ENCODE data around the gene COPS7A. TPM values are rescaled to one million over a fixed set of nuclear protein-coding genes. Genes with fewer than 3 reads are reported as not detected.
A peak's percentile ranks its signal among the peaks of the same experiment; 100 is the strongest.

The COPS7A gene
- total and polyA plus RNA-seq, 9 of the 15 experiments (the other 6 are each of a cell fraction or from before 2014, with no cell fraction given) = 12.7 to 36.0 (median 24.3) TPM

DNA sequence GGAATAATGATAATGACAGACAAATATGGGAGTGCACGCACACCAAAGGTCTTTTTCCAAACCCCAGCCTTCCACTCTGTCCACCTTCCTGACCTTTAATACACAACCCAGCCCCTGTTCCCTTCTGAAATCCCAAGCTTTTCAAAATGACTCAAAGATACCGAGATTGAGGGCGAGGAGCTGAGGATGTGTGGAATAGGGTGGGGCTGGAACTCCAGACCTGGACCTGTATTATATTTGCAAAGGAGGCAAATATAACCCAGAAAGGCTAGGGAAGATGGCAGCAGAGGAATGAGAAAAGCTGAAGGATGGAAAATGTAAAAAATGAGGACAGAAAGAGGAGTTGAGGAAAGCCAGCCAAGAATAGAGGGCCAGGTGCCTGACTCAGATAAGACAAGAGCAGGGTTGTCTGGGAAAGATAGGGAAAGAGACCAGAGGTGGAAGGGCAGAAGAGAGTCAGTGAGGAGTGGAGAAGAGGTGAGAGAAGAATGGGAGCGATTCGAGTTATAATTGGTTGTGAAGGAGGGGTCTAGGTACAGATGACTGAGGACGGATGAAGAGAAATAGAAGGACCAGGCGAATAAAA, 41.3 kb downstream of the COPS7A start (continued):
- TF ChIP-seq, protein P1, sequence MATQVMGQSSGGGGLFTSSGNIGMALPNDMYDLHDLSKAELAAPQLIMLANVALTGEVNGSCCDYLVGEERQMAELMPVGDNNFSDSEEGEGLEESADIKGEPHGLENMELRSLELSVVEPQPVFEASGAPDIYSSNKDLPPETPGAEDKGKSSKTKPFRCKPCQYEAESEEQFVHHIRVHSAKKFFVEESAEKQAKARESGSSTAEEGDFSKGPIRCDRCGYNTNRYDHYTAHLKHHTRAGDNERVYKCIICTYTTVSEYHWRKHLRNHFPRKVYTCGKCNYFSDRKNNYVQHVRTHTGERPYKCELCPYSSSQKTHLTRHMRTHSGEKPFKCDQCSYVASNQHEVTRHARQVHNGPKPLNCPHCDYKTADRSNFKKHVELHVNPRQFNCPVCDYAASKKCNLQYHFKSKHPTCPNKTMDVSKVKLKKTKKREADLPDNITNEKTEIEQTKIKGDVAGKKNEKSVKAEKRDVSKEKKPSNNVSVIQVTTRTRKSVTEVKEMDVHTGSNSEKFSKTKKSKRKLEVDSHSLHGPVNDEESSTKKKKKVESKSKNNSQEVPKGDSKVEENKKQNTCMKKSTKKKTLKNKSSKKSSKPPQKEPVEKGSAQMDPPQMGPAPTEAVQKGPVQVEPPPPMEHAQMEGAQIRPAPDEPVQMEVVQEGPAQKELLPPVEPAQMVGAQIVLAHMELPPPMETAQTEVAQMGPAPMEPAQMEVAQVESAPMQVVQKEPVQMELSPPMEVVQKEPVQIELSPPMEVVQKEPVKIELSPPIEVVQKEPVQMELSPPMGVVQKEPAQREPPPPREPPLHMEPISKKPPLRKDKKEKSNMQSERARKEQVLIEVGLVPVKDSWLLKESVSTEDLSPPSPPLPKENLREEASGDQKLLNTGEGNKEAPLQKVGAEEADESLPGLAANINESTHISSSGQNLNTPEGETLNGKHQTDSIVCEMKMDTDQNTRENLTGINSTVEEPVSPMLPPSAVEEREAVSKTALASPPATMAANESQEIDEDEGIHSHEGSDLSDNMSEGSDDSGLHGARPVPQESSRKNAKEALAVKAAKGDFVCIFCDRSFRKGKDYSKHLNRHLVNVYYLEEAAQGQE (IDR thresholded peaks at IDR 0.05; ENCODE audit: borderline replicate concordance) = no peak; the same call in 1 of the 2 replicates
- TF ChIP-seq, protein P1 (CRISPR knock-in tag; IDR thresholded peaks at IDR 0.05; ENCODE audit: low read depth) = no peak
- peak; percentile 56 to 79; a peak in 2 of 4 replicates for TF ChIP-seq RCOR1 (IDR thresholded peaks at IDR 0.05; ENCODE audit: borderline replicate concordance in 1 of 2, low read depth in 2 of 2, low read length in 2 of 2)
- peak; percentile 99 for TF ChIP-seq CBFA2T3 (IDR thresholded peaks at IDR 0.05)
- peak; percentile 39; the same call in 1 of the 2 replicates for TF ChIP-seq ADNP (tag; IDR thresholded peaks at IDR 0.05)
- no peak for TF ChIP-seq BACH1 (tag; IDR thresholded peaks at IDR 0.05)
- TF ChIP-seq MEF2D (tag; conservative IDR thresholded peaks at IDR 0.05; ENCODE audit: low read depth) = peak; percentile 90
- TF ChIP-seq, protein P2, sequence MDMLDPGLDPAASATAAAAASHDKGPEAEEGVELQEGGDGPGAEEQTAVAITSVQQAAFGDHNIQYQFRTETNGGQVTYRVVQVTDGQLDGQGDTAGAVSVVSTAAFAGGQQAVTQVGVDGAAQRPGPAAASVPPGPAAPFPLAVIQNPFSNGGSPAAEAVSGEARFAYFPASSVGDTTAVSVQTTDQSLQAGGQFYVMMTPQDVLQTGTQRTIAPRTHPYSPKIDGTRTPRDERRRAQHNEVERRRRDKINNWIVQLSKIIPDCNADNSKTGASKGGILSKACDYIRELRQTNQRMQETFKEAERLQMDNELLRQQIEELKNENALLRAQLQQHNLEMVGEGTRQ (CRISPR knock-in tag; IDR thresholded peaks at IDR 0.05) = no peak
- TF ChIP-seq KHSRP (IDR thresholded peaks at IDR 0.05) = peak; percentile 70
- TF ChIP-seq HDAC3 (IDR thresholded peaks at IDR 0.05; ENCODE audit: borderline replicate concordance, partially characterized antibody) = peak; percentile 84
- TF ChIP-seq SREBF1 (IDR thresholded peaks at IDR 0.05; ENCODE audit: borderline replicate concordance, low read depth, low read length) = no peak
- no peak for TF ChIP-seq ZNF77 (CRISPR knock-in tag; IDR thresholded peaks at IDR 0.05)
- no peak for TF ChIP-seq HDAC6 (IDR thresholded peaks at IDR 0.05; ENCODE audit: low read depth, low read length)
- peak; percentile 97 to 98 for TF ChIP-seq KDM1A (IDR thresholded peaks at IDR 0.05)

All from K562 (cell line).